OCI-LY7 (cell line): ENCODE measurements around the gene ADORA2A.

Experiments used
- EZH2phosphoT487 ChIP-seq: fragments of 200-600 bp; sonication (generic); IDR thresholded peaks from 2 replicates; pipeline ENCODE4 v1.6.1; 2018; ENCODE audit warnings: low read depth, borderline replicate concordance, mild to moderate bottlenecking, mixed run types, antibody characterized with exemption, low read length, moderate library complexity, mixed read lengths
- TF ChIP-seq, protein P1 (sequence below): fragments of 200-600 bp; sonication (generic); conservative IDR thresholded peaks from 2 replicates; pipeline ENCODE4 v1.5.1; 2014; ENCODE audit warnings: mild to moderate bottlenecking, antibody characterized with exemption, low read length, moderate library complexity, mixed read lengths

DNA sequence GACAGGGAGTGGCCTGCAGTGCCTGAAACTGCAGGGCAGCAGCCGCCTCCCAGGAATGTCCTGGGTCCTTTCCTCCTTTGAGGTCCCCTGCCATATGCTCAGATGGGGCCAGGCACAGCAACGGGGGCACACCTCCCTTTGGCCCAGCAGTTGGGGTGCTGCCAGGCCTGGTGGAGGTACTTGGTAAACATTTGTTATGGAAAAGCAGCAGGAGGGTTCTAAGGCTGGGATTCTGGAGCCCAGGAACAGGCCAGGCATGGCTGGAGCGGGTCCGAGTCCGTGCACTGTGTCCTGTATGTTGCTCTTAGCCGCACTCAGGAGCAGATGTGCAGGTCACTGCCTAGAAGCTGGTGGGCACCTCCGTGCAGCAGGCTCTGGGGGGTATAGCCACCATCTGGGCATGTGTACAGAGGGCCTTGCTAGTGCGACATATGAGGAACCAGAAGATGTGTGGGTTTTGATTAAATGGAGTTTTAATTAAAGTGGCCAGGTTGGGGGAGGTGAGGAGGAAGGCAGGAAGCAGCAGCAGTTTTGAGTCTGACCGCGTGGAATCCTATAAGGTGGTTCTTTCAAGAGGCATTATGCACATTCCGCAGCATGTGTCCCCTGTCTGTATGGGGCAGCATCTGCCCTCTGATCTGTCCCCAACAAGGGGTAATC lies 1.5 kb downstream of the ADORA2A start:
- TF ChIP-seq, protein P1, sequence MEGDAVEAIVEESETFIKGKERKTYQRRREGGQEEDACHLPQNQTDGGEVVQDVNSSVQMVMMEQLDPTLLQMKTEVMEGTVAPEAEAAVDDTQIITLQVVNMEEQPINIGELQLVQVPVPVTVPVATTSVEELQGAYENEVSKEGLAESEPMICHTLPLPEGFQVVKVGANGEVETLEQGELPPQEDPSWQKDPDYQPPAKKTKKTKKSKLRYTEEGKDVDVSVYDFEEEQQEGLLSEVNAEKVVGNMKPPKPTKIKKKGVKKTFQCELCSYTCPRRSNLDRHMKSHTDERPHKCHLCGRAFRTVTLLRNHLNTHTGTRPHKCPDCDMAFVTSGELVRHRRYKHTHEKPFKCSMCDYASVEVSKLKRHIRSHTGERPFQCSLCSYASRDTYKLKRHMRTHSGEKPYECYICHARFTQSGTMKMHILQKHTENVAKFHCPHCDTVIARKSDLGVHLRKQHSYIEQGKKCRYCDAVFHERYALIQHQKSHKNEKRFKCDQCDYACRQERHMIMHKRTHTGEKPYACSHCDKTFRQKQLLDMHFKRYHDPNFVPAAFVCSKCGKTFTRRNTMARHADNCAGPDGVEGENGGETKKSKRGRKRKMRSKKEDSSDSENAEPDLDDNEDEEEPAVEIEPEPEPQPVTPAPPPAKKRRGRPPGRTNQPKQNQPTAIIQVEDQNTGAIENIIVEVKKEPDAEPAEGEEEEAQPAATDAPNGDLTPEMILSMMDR: no peak
- TF ChIP-seq EZH2phosphoT487: no peak
